ENCODE results near the gene CFAP92.

DNA sequence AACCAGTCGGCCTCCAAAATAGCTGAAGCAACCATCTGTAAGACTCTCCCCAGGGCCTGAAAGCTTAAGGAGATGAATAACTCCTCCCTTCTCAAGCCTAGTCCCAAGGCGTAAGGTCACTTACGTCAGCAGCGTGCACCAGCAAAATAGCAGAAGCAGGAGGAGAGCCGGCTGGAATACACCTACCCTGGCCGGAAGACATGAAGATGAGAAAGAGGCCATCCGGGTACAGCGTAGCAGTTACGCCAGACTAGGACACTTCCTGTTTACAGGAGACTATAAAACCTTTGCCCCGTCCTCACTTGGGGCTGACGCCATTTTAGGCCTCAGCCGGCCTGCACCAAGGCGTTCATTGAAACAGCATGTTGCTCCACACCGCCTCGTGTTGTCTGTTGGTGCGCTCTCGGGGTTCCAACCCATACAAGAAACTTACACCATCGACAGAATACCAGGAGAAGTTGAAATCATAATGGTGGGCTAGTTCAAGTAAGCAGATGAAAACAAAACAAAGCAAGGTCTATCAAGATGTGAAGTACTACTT is 2.5 kb downstream of the CFAP92 start:
- TF ChIP-seq, protein P1, sequence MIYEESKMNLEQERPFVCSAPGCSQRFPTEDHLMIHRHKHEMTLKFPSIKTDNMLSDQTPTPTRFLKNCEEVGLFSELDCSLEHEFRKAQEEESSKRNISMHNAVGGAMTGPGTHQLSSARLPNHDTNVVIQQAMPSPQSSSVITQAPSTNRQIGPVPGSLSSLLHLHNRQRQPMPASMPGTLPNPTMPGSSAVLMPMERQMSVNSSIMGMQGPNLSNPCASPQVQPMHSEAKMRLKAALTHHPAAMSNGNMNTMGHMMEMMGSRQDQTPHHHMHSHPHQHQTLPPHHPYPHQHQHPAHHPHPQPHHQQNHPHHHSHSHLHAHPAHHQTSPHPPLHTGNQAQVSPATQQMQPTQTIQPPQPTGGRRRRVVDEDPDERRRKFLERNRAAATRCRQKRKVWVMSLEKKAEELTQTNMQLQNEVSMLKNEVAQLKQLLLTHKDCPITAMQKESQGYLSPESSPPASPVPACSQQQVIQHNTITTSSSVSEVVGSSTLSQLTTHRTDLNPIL (CRISPR knock-in tag; IDR thresholded peaks at IDR 0.05; ENCODE audit: low read depth): no peak
- no peak for TF ChIP-seq POU6F1 (CRISPR knock-in tag; IDR thresholded peaks at IDR 0.05; ENCODE audit: borderline replicate concordance, low read depth)
- TF ChIP-seq, protein P2, sequence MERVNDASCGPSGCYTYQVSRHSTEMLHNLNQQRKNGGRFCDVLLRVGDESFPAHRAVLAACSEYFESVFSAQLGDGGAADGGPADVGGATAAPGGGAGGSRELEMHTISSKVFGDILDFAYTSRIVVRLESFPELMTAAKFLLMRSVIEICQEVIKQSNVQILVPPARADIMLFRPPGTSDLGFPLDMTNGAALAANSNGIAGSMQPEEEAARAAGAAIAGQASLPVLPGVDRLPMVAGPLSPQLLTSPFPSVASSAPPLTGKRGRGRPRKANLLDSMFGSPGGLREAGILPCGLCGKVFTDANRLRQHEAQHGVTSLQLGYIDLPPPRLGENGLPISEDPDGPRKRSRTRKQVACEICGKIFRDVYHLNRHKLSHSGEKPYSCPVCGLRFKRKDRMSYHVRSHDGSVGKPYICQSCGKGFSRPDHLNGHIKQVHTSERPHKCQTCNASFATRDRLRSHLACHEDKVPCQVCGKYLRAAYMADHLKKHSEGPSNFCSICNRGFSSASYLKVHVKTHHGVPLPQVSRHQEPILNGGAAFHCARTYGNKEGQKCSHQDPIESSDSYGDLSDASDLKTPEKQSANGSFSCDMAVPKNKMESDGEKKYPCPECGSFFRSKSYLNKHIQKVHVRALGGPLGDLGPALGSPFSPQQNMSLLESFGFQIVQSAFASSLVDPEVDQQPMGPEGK (CRISPR knock-in tag; IDR thresholded peaks at IDR 0.05; ENCODE audit: borderline replicate concordance): no peak
- no peak for TF ChIP-seq TCF4 (CRISPR knock-in tag; IDR thresholded peaks at IDR 0.05; ENCODE audit: borderline replicate concordance)
- TF ChIP-seq ZFP3 (CRISPR knock-in tag; IDR thresholded peaks at IDR 0.05): no peak
- no peak for TF ChIP-seq ZNF565 (CRISPR knock-in tag; conservative IDR thresholded peaks at IDR 0.05; ENCODE audit: low read depth)
- no peak for TF ChIP-seq TOX (CRISPR knock-in tag; IDR thresholded peaks at IDR 0.05; ENCODE audit: borderline replicate concordance)
- TF ChIP-seq ESRRG (CRISPR knock-in tag; IDR thresholded peaks at IDR 0.05): no peak
- no peak for TF ChIP-seq CSRNP3 (CRISPR knock-in tag; IDR thresholded peaks at IDR 0.05)
- no peak for TF ChIP-seq ZC3H10 (CRISPR knock-in tag; IDR thresholded peaks at IDR 0.05)
- no peak for TF ChIP-seq ZNF8 (CRISPR knock-in tag; IDR thresholded peaks at IDR 0.05)
- TF ChIP-seq ZNF70 (CRISPR knock-in tag; IDR thresholded peaks at IDR 0.05): no peak
- no peak for TF ChIP-seq ARNTL (CRISPR knock-in tag; IDR thresholded peaks at IDR 0.05; ENCODE audit: borderline replicate concordance, low read depth)
- TF ChIP-seq RARB (CRISPR knock-in tag; IDR thresholded peaks at IDR 0.05): no peak
